Limb (tissue), 2 donors: ENCODE results near the gene NTNG1.

ENCODE experiments used
- DNase-seq, 2 donors: peaks; one replicate each; pipeline ENCODE4 v3.0.0-alpha.2; 2016; ENCODE audit errors: extremely low spot score in 2 of 2

NTNG1 gene

DNA sequence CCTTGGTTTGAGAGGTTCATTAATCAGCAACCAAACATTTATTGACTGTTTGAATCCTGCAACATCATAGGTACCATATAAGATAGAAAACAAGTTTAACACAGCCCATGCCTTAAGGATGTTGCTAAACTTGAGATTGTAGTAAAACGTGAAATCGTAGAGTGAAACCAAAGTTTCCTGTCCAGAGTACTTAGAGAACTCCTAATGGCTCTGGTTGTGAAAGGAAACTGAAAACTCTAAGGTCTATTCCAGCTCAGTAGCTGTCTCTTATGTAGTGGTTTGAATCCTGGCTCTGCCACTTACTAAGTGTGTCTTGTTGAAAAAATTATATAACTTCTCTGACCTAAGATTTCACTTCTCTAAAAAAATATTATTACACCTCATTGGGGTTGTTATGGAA is 310.9 kb downstream of the NTNG1 start:
- DNase-seq: no peak

DNA sequence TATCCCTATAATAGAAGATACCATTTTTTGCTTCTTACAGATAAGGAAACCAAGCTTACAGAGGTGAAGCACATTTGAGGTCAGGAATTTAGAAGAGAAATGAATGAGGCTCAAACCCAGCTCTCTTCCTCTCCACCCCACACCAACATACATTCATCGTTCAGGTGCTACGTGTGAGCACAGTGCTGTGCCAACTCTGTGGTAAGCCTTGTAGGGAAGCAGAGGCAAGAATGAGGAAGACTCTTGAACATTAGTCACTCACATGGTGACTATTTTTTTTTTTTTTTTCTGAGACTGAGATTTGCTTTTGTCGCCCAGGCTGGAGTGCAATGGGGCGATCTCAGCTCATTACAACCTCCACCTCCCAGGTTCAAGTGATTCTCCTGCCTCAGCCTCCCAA is 314.0 kb downstream of the NTNG1 start:
- DNase-seq: no peak

DNA sequence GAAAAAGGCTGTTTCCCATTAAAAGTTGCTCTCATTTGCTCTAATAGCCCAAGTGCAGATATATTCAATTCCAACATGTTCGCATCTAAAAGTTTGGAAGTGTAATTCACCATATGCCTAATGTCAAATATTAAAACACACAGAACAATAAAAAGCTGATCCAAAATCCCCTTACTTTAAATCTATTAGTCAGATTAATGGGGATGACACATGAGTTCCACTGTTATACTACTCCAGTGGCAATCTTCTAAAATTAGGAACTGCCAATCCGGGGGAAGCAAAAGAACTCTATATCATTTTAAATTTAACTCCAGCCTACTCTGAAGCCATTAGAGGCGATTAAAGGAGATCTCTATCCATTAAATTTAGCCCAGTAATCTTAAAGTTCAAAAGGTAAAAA is 317.1 kb downstream of the NTNG1 start:
- no peak for DNase-seq

DNA sequence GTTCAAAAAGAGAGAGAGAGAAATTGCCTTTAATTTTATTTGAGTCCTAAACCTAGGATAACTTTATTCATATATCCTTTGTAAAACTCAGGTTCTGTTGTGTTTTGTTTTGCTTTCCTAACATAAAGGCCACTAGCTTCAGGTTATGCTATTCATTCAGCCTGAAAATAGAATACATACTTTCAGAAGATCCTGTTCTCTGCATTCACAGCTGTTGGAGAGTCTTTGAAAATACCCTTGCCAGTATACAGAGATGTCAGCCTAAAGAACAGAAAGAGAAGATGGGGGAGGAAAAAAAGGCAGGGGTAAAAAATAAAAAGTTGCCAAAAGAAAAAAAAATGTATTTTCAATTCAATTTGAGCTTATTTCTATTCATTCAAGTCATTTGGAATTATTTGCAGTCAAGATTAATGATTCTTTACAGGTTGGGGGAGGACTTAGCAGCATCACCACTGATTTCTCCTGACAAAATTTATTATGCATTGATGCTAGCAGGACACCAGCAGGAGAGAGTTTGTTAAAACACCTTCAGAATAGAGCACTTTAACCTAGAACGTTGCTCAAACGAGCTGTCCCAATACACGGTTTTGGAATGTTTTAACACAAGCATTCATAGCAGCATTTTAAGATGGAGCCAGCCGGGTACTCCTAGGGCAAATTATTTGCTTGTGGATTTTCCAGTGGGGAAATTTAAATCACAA is 318.5 kb downstream of the NTNG1 start:
- no peak for DNase-seq

DNA sequence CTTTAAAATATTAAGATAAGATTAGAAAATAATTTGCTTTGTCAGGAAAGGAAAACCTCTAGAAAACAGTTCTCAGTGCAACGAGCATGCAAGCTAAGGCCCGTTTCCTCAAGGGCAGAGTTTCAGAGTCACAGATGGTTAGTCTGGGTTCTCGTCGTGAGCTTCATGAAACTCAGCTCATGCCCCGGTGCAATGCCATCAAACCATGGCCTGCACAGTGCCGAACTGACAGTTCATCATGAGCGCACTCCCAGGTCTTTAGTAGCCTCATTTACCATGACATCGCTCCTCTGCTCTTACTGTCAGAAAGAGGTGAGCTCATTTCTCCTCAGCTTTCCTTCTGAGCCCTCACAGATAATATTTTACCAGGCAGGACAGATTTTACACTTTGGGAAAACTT is 319.2 kb downstream of the NTNG1 start:
- no peak for DNase-seq

DNA sequence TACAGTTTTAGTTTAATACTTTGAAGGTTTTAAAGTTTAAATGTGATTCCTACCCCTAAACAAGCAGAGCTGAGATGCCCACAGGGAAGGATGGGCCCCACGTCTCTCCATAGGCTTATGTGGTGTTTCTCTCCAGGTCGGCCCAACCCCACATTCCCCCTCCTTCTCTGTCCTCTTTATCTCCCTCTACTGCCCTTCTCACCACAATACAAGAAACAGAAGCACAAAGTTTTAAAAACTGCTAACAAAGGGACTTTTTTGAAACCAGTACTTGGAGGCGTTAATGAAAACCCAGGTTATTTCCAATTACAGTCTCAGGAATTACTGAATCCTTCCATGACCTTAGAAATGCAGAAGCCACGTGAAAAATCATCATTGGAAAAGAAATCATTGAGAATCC is 324.0 kb downstream of the NTNG1 start:
- no peak for DNase-seq

DNA sequence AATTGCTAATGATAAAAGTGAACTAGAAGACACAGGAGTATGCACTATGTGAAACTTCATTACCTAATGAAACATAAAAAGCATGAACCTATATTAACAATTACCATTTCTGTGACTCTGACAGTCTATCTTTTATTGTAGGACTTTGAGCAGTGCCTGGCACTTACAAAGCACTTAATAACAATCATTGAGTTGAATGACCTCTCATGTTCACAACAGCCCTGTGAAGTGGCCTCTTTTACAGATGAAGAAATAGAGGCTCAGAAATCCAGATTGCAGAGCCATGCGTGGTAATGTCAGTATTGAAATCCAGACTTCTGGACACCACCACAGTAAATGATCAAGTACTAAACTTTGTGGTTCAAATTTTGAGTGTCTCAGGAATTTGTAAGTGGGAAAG is 326.4 kb downstream of the NTNG1 start:
- no peak for DNase-seq

DNA sequence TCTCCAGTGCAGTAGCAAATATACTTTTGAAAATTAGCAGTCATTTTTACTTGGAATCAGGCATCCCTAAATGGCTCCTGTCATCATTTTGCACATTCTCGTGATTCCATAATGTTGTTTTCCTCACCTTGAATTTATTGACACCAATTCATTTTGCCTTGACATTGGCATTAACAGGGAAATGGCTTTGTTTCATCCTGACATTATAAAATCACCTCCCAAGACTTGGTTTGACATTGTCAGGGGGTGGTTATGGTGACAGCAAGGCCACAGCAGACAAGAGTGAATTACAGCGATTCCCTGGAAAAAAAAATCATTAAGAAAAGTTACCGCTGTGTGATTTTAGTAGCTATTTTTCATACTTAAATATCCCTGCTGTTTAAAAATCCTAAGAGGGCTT is 327.0 kb downstream of the NTNG1 start:
- DNase-seq: no peak

DNA sequence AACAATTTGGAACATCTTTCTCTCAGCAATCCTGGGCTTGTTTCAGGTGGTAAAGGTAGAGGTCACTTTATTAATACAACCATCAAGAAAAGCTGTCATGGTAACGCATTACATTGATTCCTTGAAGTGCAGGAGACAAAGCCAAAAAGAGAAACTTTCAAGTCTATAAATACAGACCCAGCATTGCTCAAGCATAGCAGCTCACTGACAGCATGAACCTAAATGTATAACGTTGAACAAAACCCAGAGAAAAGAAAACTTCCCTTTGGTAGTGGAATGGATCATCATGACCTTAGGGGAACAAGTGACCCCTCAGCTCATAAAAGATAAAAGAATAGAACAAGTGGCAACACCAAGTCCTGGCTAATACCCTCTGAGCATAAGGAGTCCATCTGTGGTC is 332.2 kb downstream of the NTNG1 start:
- no peak for DNase-seq

DNA sequence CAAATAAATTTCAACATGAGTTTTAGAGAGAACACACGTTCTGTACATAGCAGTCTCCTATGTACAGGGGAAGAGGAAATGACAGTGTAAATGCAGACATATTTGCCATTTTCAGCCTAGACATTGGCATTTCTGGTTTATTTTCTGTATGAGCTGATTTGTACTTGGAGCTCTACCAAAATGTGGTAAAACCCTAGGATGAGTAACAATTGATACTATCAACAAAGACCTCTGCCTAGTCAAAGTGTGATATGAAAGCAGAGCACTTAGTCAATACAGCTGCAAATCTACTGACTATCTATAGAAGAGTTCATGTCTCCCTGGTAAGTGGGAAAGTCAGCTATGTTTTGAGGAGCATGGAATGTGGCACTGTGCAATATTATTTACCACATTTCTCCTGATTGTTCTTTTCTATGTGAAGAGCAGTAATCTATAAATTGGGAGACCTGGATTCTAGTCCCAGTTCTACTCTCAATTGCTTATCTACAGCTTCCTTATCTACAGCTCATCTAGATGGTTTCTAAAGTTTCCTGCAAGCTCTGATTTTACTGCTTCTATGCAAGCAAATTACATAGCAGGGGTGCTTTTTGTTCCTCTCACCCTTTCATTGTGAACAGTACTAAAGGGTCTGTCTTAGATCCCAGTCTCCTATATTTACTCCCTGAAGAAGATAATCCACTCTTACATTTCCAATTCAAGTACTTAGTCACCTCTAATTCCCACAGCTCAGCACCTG is 334.2 kb downstream of the NTNG1 start:
- no peak for DNase-seq

DNA sequence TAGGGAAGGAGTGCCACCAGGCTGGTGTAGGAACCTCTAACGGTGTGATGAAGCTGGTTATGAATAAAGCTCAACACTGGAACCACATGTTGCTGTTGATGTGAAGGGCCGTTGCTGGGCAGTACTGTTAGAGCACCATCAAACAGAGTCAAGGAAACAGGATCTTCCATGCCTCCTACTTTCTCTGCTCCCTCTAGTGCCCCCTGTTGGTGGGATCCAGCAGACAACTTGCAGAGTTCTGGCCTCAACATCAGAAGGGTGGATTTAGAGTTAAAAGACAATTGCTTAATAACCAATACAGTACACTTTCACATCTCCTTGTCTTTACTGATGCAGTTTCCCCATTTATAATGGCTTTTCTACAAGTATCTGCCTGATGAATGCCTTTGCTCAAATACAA is 336.4 kb downstream of the NTNG1 start:
- no peak for DNase-seq

DNA sequence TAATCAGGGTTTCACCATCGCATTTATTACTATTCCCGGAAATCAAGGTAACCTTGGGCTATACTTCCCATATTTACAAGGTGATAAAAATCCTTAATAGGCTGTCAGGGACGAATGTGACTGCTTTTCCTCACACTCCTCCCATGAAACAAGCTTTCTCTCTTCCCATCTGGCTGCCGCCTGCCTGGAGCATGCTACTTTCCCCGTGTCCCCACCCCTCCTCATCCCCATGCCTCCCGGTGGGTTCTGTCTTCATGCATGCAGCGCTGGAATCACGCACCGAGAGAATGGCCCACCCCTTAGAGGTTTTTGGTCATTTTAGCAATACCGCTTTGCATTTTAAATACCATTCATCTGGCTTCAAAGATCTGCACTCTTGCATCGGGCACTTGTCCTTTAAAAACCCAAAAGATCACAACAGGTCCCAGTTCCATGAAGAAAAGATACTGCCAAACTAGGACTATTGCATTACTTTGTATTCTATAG is 339.1 kb downstream of the NTNG1 start:
- no peak for DNase-seq

DNA sequence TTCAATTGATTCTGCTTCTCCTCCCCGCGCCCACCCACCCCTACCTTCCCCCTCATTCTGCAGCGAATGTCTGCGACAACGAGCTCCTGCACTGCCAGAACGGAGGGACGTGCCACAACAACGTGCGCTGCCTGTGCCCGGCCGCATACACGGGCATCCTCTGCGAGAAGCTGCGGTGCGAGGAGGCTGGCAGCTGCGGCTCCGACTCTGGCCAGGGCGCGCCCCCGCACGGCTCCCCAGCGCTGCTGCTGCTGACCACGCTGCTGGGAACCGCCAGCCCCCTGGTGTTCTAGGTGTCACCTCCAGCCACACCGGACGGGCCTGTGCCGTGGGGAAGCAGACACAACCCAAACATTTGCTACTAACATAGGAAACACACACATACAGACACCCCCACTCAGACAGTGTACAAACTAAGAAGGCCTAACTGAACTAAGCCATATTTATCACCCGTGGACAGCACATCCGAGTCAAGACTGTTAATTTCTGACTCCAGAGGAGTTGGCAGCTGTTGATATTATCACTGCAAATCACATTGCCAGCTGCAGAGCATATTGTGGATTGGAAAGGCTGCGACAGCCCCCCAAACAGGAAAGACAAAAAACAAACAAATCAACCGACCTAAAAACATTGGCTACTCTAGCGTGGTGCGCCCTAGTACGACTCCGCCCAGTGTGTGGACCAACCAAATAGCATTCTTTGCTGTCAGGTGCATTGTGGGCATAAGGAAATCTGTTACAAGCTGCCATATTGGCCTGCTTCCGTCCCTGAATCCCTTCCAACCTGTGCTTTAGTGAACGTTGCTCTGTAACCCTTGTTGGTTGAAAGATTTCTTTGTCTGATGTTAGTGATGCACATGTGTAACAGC is 339.9 kb downstream of the NTNG1 start:
- peak; percentile 47 to 55 for DNase-seq

DNA sequence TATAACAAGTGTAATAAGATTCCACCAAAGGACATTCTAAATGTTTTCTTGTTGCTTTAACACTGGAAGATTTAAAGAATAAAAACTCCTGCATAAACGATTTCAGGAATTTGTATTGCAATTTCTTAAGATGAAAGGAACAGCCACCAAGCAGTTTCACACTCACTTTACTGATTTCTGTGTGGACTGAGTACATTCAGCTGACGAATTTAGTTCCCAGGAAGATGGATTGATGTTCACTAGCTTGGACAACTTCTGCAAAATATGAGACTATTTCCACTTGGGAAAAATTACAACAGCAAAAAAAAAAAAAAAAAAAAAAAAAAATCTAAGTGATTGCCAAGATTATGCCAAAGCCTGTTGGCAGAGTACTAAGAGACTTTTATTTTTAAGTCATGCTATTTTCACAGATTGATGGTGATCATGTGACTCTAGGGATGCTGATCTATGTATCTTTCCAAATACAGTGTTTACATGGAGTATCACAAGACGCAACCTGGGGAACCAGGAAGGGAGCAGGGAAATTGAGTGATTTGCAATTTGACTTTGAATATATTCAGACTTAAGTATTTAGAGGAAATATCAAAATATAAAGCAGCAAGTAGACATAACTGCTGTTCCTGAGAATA is 341.0 kb downstream of the NTNG1 start:
- no peak for DNase-seq

DNA sequence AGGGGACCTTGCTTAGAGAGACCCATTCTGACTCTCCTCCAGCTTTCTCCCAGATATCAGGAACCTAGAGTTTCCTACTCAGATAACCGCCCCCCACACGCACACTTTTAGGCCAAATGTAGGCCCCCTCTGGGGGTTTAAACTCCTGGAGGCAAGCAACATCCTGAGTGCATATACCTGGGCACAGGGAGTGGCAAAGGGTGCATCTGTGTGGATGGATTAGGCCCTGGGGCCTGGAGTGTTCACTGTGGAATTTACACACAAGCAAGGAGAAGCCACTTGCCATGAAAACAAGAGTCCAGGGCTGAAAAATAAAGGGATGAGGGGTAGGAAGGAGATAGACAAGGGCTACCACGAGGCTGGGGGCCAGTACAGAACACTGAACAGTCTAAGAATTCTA is 343.1 kb downstream of the NTNG1 start:
- no peak for DNase-seq

DNA sequence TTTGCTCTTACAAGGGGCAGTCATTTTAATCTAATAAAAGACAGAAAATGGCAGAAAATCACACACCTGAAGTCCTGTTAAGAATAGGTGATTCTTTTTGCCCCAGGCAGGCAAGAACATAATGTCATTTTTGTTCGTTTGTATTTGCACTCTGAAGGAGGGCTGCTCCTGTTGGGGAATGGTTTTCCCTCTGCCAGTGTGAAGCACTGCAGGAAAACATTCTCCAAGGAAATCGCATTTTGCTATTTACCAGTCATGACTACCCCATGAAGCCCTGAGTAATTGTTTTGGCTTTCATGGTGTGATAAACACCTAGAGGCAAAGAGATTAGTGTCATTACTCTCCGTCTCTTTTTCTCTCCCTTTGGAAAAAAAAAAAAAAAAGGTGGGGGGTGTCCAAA is 345.5 kb downstream of the NTNG1 start:
- DNase-seq: no peak

DNA sequence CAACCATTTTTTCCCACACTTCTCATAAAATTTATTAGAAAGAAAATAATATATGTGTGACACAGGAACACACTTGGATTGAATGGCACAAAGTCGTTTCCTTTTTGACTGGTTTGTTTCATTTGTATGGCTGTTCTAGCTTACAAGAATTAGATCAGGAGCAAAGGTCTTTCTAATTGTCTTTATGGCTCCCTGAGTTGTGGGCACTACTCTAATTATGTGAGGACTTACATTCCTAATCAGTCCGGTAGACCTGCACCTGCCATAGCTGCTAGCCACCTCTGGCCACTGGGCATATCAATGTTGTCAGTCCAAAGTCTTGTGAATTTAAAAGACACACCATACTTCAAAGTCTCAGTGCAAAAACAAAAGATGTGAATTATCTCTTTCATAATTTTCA is 346.7 kb downstream of the NTNG1 start:
- DNase-seq: no peak

DNA sequence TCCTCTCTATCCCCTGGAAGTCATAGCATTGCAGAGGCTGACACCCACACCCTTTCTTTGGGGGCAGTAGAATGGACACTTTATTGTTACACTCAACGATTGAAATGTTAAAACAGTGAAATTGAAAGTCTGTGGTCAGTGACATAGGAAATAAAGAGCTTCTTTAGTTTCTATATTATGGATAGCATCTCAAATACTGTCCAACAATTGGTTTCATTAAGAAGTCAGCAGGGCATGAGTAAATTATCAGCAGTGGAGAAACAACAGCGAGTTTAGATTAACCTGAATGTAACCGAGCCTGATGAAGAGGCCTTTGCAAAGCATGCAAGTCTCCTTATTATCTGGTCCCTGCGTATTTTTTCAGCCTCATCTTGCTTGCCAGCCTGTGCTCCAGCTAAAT is 350.7 kb downstream of the NTNG1 start:
- DNase-seq: no peak

DNA sequence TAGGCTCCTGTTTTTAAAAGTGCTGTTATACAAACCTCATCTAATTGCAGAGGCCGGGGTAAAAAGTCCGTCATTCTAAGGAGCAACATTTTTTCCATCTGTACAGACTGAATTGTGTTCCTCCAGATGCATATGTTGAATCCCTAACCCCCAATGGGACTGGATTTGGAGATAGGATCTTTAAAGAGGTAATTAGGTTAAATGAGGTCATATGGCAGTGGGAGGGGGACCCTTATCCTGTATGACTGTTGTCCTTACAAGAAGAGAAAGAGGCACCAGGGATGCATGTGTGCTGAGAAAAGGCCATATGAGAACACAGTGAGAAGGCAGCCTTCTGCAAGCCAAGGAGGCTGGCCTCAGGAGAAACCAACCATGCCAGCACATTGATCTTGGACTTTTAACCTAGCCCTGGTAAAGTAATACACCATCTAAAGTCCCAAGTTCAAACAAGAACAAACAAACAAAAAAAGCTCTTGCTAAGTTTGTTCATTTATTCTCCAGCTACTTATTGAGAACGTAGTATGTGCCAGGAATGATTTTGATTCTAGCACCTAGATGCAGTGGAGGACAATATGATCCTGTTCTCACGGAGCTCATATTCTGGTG is 352.4 kb downstream of the NTNG1 start:
- no peak for DNase-seq

DNA sequence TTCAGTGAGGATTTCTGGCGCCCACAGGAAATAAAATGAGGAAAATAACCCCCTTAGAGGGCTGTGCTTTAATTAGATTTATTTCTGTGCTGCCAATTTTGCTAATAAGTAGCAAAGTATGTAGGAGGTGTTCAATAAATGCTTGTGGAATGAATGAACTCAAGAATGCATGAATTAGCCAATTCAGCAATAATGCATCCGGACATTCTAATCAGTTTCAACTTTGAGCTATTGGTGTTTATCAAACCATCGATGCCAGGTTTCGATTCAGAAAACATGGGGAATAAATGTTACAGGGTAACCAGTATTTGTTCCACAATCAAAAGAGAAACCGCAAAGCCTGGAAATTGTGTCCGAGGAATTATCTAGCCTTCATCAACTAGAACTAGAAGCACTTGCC is 353.2 kb downstream of the NTNG1 start:
- DNase-seq: no peak

DNA sequence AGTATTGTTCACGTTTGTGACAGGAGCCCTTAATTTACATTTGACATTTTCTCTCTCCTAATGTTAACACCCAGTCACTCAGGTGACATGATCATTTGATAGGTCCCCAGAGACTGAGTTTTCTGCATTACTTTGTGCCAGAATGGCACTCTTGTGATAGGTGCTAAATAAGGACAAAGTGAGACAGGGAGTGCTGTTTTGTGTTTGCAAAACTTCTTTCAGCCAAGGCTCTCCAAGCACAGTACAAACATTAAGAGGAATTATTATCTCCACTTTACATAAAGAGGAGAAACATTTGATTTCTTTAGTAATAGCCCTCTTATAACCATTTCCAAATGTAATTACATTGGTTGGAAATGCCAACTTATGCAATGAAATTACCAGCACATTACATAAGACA is 355.2 kb downstream of the NTNG1 start:
- DNase-seq: no peak
